Endothelial cell of umbilical vein (primary cell): Measurements from ENCODE around the gene TBXT.

Source experiments
- CTCF ChIP-seq, 2 donors: IDR thresholded peaks; 1 replicate in 1 of 2; 2 replicates in 1 of 2; pipeline ENCODE4 v1.5.1; 2011; ENCODE audit warnings: low read length in 2 of 2, mild to moderate bottlenecking in 2 of 2, moderate library complexity in 2 of 2, control low read depth in 1 of 2, inconsistent platforms in 1 of 2, low read depth in 1 of 2; ENCODE audit not compliant: insufficient read depth in 1 of 2; ENCODE audit errors: extremely low read depth in 1 of 2
- EZH2 ChIP-seq: IDR thresholded peaks from 2 replicates; pipeline ENCODE4 v1.6.1; 2012; ENCODE audit warnings: borderline replicate concordance, low read depth, mild to moderate bottlenecking, moderate library complexity, low read length, inconsistent platforms; ENCODE audit not compliant: severe bottlenecking
- MYC ChIP-seq: IDR thresholded peaks from one replicate; pipeline ENCODE4 v1.6.1; 2011; ENCODE audit warnings: mild to moderate bottlenecking, low read depth, low read length
- POLR2A ChIP-seq: IDR thresholded peaks from 2 replicates; pipeline ENCODE4 v1.6.1; 2012; ENCODE audit warnings: low read depth, mild to moderate bottlenecking, control low read depth, low read length
- POLR2AphosphoS5 ChIP-seq: IDR thresholded peaks from 2 replicates; pipeline ENCODE4 v1.6.1; 2012; ENCODE audit warnings: low read depth, mild to moderate bottlenecking, control low read depth, low read length, moderate library complexity; ENCODE audit not compliant: insufficient read depth
- TF ChIP-seq, protein P1 (sequence below): IDR thresholded peaks from 2 replicates; pipeline ENCODE4 v1.6.1; 2011; ENCODE audit not compliant: insufficient read depth, insufficient read length

DNA sequence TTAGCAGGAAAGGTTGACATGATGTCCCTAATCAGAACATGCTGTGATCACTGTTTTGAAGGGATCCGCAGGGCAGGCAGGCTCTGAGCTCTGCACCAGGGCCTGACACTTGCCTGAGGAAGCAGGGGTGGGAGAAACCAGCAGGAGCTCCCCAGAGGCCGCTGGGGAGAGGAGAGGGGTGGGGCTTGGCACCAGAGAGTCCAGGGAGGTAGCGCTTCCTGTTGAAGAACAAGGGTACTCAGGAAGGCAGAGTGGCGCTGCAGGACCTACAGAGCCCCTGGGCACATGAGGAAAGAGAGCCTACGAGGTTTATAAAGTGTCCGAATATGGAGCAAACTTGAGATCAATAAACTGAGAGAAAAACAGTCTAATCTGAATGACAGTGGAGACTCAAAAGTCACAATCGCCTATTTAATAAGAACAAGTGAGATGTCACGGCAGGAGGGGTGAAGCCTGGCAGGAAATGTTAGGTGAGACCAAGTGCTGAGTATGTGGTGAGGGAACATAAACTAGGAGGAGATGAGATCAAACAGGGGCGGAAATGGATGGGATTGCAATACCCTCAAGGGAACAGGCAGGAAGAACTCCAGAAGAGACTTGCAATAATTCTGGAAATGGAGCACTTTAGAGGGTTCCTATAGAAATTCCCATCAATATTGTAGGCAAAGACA is 5.8 kb upstream of the TBXT start:
- TF ChIP-seq CTCF (IDR thresholded peaks at IDR 0.05; ENCODE audit: extremely low read depth in 1 of 2, insufficient read depth in 1 of 2, low read depth in 1 of 2, low read length in 2 of 2), result no peak
- no peak for TF ChIP-seq EZH2
- TF ChIP-seq POLR2A, result no peak
- TF ChIP-seq MYC, result no peak
- no peak for TF ChIP-seq POLR2AphosphoS5
- TF ChIP-seq, protein P1, sequence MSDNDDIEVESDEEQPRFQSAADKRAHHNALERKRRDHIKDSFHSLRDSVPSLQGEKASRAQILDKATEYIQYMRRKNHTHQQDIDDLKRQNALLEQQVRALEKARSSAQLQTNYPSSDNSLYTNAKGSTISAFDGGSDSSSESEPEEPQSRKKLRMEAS, result no peak
